GM23338 (cell line): ENCODE data around the gene C14orf93. TPM values are rescaled to one million over a fixed set of nuclear protein-coding genes. Genes with fewer than 3 reads are reported as not detected.

Experiments used
- ATAC-seq: fragments of 200-7000 bp; cut with Tn5 transposase; 3 replicates; pipeline ENCODE4 v1.9.1; 2020
- DNase-seq: peaks from one replicate; pipeline ENCODE4 v3.0.0-alpha.2; 2015; ENCODE audit warnings: low spot score
- H2AFZ ChIP-seq: fragments of 200-600 bp; sonication (generic); 2 replicates; pipeline ENCODE4 v1.8.0; 2016; ENCODE audit warnings: antibody characterized with exemption, mild to moderate bottlenecking, moderate library complexity
- H3F3A ChIP-seq: fragments of 200-600 bp; sonication (generic); replicated peaks from 2 replicates; pipeline ENCODE4 v1.8.0; 2017; ENCODE audit warnings: antibody characterized with exemption, mixed run types, low read depth
- H3K27ac ChIP-seq: fragments of 200-600 bp; sonication (generic); 2 replicates; pipeline ENCODE4 v1.6.1; 2016; ENCODE audit warnings: low read depth
- H3K27me3 ChIP-seq: fragments of 200-600 bp; sonication (generic); 2 replicates; pipeline ENCODE4 v1.8.0; 2016; ENCODE audit warnings: mild to moderate bottlenecking, mixed run types, moderate library complexity; ENCODE audit not compliant: insufficient read depth
- H3K36me3 ChIP-seq: fragments of 200-600 bp; sonication (generic); 2 replicates; pipeline ENCODE4 v1.8.0; 2016; ENCODE audit warnings: mild to moderate bottlenecking; ENCODE audit not compliant: insufficient read depth
- H3K4me1 ChIP-seq: fragments of 200-600 bp; sonication (generic); 2 replicates; pipeline ENCODE4 v1.8.0; 2016; ENCODE audit warnings: mild to moderate bottlenecking, moderate library complexity; ENCODE audit not compliant: insufficient read depth
- H3K4me2 ChIP-seq: fragments of 200-600 bp; sonication (generic); 2 replicates; pipeline ENCODE4 v1.7.1; 2017; ENCODE audit warnings: mixed run types
- H3K4me3 ChIP-seq: fragments of 200-600 bp; sonication (generic); 2 replicates; pipeline ENCODE4 v1.6.1; 2016; ENCODE audit warnings: mixed run types
- H3K79me2 ChIP-seq: fragments of 200-600 bp; sonication (generic); replicated peaks from 2 replicates; pipeline ENCODE4 v1.8.0; 2017; ENCODE audit warnings: mild to moderate bottlenecking; ENCODE audit not compliant: insufficient read depth
- H3K9me2 ChIP-seq: fragments of 200-600 bp; sonication (generic); 2 replicates; pipeline ENCODE4 v1.8.0; 2017; ENCODE audit not compliant: insufficient read depth
- H4K20me1 ChIP-seq: fragments of 200-600 bp; sonication (generic); replicated peaks from 2 replicates; pipeline ENCODE4 v1.8.0; 2017; ENCODE audit warnings: mild to moderate bottlenecking; ENCODE audit not compliant: insufficient read depth
- H3K27ac Mint-ChIP-seq: 2 replicates; pipeline ENCODE4 v1.8.0; 2020; ENCODE audit warnings: inconsistent platforms, mild to moderate bottlenecking, moderate library complexity, mixed read lengths
- H3K27me3 Mint-ChIP-seq: 3 replicates; pipeline ENCODE4 v1.8.0; 2022; ENCODE audit warnings: low read depth, mild to moderate bottlenecking, moderate library complexity, mixed read lengths, inconsistent platforms; ENCODE audit not compliant: insufficient read depth, poor library complexity
- H3K36me3 Mint-ChIP-seq: 3 replicates; pipeline ENCODE4 v1.8.0; 2021; ENCODE audit warnings: low read depth, mild to moderate bottlenecking, inconsistent platforms, moderate library complexity, mixed read lengths
- H3K4me1 Mint-ChIP-seq: 3 replicates; pipeline ENCODE4 v1.8.0; 2020; ENCODE audit warnings: mild to moderate bottlenecking, inconsistent platforms, mixed read lengths
- H3K4me3 Mint-ChIP-seq: 3 replicates; pipeline ENCODE4 v1.8.0; 2021; ENCODE audit warnings: moderate library complexity, mild to moderate bottlenecking, inconsistent platforms, mixed read lengths
- H3K9me3 Mint-ChIP-seq: 3 replicates; pipeline ENCODE4 v1.8.0; 2020; ENCODE audit warnings: moderate library complexity, mild to moderate bottlenecking, inconsistent platforms, mixed read lengths
- CREB1 ChIP-seq: fragments of 250-450 bp; sonication (Bioruptor Pico); IDR thresholded peaks from 2 replicates; pipeline ENCODE4 v1.5.0; 2020; ENCODE audit warnings: low read depth, mild to moderate bottlenecking, moderate library complexity
- EZH2 ChIP-seq: fragments of 200-600 bp; sonication (generic); IDR thresholded peaks from one replicate; pipeline ENCODE4 v1.8.0; 2017; ENCODE audit warnings: antibody characterized with exemption, mild to moderate bottlenecking, low read depth; ENCODE audit not compliant: unreplicated experiment
- EZH2phosphoT487 ChIP-seq: fragments of 200-600 bp; sonication (generic); IDR thresholded peaks from one replicate; pipeline ENCODE4 v1.8.1; 2018; ENCODE audit warnings: antibody characterized with exemption; ENCODE audit not compliant: unreplicated experiment
- JUNB ChIP-seq: IDR thresholded peaks from one replicate; pipeline ENCODE4 v1.6.1; 2016; ENCODE audit warnings: antibody characterized with exemption; ENCODE audit not compliant: unreplicated experiment
- NANOG ChIP-seq: IDR thresholded peaks from 2 replicates; pipeline ENCODE4 v1.6.1; 2016; ENCODE audit warnings: antibody characterized with exemption, borderline replicate concordance
- POLR2AphosphoS5 ChIP-seq: IDR thresholded peaks from 2 replicates; pipeline ENCODE4 v1.6.1; 2016; ENCODE audit warnings: antibody characterized with exemption, low read depth
- STAT1 ChIP-seq: IDR thresholded peaks from one replicate; pipeline ENCODE4 v1.6.1; 2016; ENCODE audit warnings: antibody characterized with exemption; ENCODE audit not compliant: unreplicated experiment
- ZNF114 ChIP-seq: fragments of 250-450 bp; sonication (Bioruptor Pico); IDR thresholded peaks from 2 replicates; pipeline ENCODE4 v1.5.0; 2020; ENCODE audit warnings: mild to moderate bottlenecking, moderate library complexity
- ZNF331 ChIP-seq: fragments of 250-450 bp; sonication (Bioruptor Pico); IDR thresholded peaks from 2 replicates; pipeline ENCODE4 v1.5.0; 2020; ENCODE audit warnings: low read depth, mild to moderate bottlenecking, moderate library complexity
- polyA plus RNA-seq: library from polyadenylated mRNA; unstranded; fragments of >200 nt; fragmentation: Nextera tagmentation; extraction: Ambion mirVana; gene quantifications from 2 replicates; pipeline ENCODE4 v1.2.1, GENCODE V29; 2016
- total RNA-seq: library from RNA; depleted of rRNA; stranded (reverse); fragments of >200 nt; shearing (Covaris generic); gene quantifications from 2 replicates; pipeline ENCODE4 v1.2.3, GENCODE V29; 2014
- TF ChIP-seq, protein P1 (sequence below), 2 experiments: fragments of 200-600 bp in 1 of 2; sonication (generic) in 1 of 2; conservative IDR thresholded peaks; 2 replicates each; pipeline versions ENCODE4 v1.5.1 to v1.6.1; 2016 to 2017; ENCODE audit warnings: antibody characterized with exemption in 2 of 2, low read depth in 2 of 2, mild to moderate bottlenecking in 2 of 2, moderate library complexity in 1 of 2
- TF ChIP-seq, protein P2 (sequence below): fragments of 250-450 bp; sonication (Bioruptor Pico); IDR thresholded peaks from 2 replicates; pipeline ENCODE4 v1.5.0; 2020; ENCODE audit warnings: mild to moderate bottlenecking, moderate library complexity
- TF ChIP-seq, protein P3 (sequence below): IDR thresholded peaks from one replicate; pipeline ENCODE4 v1.6.1; 2018; ENCODE audit warnings: antibody characterized with exemption; ENCODE audit not compliant: unreplicated experiment
- TF ChIP-seq, protein P4 (sequence below): IDR thresholded peaks from 2 replicates; pipeline ENCODE4 v1.6.1; 2016; ENCODE audit warnings: antibody characterized with exemption

Gene C14orf93
- total and polyA plus RNA-seq, 2 experiments from 2014 or later, result 3.5 to 11.7 TPM

DNA sequence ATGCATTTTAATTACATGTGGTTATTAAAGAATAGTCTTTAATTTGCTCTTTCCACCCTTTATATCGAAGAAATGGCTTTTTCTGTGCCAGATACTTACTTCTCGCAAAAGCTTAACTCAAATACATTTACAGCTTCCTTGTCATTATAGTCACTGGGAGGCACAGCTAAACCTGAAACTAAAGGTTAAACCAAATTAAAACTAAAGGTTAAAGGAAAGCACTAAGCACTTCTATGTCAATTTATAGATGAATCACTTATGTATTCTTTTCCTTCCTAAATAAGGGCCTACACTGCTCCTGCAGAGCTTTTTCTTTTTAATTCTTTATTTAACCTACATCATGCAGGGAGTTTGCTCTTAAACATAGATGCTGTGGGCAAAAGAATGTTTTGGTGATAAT lies 9.1 kb downstream of the C14orf93 start:
- no peak overlapping the region for H3K4me3 Mint-ChIP-seq
- no peaks in the 10 kb centered on the region for H3K36me3 Mint-ChIP-seq

More for the DNA sequence above, 9.1 kb downstream of the C14orf93 start:
- H3K27me3 Mint-ChIP-seq, result peaks cover 4% of the 10 kb centered on the region
- ATAC-seq (no peak), DNase-seq (no peak)
- Histone ChIP-seq H3F3A (0 out of 2 replicates have a peak, but pooled peaks cover 4% of the 10 kb centered on the region), H4K20me1 (no peaks in the 10 kb centered on the region), H3K27me3 (no peaks in the 10 kb centered on the region), H3K79me2 (no peaks in the 10 kb centered on the region), H2AFZ (no peak overlapping the region), H3K4me1 (0 out of 2 replicates have a peak, but pooled peaks cover 3% of the 10 kb centered on the region), H3K4me2 (no peak overlapping the region), H3K27ac (no peak overlapping the region), H3K9me2 (no peaks in the 10 kb centered on the region), H3K4me3 (no peak overlapping the region), H3K36me3 (no peaks in the 10 kb centered on the region)
- H3K27ac Mint-ChIP-seq, result no peak overlapping the region
- no peaks in the 10 kb centered on the region for H3K9me3 Mint-ChIP-seq
- TF ChIP-seq, protein P1, sequence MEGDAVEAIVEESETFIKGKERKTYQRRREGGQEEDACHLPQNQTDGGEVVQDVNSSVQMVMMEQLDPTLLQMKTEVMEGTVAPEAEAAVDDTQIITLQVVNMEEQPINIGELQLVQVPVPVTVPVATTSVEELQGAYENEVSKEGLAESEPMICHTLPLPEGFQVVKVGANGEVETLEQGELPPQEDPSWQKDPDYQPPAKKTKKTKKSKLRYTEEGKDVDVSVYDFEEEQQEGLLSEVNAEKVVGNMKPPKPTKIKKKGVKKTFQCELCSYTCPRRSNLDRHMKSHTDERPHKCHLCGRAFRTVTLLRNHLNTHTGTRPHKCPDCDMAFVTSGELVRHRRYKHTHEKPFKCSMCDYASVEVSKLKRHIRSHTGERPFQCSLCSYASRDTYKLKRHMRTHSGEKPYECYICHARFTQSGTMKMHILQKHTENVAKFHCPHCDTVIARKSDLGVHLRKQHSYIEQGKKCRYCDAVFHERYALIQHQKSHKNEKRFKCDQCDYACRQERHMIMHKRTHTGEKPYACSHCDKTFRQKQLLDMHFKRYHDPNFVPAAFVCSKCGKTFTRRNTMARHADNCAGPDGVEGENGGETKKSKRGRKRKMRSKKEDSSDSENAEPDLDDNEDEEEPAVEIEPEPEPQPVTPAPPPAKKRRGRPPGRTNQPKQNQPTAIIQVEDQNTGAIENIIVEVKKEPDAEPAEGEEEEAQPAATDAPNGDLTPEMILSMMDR (conservative IDR thresholded peaks at IDR 0.05; ENCODE audit: low read depth in 2 of 2), result no peak
- no peak for TF ChIP-seq EZH2phosphoT487
- no peak for TF ChIP-seq ZNF114 (CRISPR knock-in tag)
- TF ChIP-seq CREB1 (CRISPR knock-in tag), result no peak
- no peak for TF ChIP-seq STAT1
- TF ChIP-seq, protein P2, sequence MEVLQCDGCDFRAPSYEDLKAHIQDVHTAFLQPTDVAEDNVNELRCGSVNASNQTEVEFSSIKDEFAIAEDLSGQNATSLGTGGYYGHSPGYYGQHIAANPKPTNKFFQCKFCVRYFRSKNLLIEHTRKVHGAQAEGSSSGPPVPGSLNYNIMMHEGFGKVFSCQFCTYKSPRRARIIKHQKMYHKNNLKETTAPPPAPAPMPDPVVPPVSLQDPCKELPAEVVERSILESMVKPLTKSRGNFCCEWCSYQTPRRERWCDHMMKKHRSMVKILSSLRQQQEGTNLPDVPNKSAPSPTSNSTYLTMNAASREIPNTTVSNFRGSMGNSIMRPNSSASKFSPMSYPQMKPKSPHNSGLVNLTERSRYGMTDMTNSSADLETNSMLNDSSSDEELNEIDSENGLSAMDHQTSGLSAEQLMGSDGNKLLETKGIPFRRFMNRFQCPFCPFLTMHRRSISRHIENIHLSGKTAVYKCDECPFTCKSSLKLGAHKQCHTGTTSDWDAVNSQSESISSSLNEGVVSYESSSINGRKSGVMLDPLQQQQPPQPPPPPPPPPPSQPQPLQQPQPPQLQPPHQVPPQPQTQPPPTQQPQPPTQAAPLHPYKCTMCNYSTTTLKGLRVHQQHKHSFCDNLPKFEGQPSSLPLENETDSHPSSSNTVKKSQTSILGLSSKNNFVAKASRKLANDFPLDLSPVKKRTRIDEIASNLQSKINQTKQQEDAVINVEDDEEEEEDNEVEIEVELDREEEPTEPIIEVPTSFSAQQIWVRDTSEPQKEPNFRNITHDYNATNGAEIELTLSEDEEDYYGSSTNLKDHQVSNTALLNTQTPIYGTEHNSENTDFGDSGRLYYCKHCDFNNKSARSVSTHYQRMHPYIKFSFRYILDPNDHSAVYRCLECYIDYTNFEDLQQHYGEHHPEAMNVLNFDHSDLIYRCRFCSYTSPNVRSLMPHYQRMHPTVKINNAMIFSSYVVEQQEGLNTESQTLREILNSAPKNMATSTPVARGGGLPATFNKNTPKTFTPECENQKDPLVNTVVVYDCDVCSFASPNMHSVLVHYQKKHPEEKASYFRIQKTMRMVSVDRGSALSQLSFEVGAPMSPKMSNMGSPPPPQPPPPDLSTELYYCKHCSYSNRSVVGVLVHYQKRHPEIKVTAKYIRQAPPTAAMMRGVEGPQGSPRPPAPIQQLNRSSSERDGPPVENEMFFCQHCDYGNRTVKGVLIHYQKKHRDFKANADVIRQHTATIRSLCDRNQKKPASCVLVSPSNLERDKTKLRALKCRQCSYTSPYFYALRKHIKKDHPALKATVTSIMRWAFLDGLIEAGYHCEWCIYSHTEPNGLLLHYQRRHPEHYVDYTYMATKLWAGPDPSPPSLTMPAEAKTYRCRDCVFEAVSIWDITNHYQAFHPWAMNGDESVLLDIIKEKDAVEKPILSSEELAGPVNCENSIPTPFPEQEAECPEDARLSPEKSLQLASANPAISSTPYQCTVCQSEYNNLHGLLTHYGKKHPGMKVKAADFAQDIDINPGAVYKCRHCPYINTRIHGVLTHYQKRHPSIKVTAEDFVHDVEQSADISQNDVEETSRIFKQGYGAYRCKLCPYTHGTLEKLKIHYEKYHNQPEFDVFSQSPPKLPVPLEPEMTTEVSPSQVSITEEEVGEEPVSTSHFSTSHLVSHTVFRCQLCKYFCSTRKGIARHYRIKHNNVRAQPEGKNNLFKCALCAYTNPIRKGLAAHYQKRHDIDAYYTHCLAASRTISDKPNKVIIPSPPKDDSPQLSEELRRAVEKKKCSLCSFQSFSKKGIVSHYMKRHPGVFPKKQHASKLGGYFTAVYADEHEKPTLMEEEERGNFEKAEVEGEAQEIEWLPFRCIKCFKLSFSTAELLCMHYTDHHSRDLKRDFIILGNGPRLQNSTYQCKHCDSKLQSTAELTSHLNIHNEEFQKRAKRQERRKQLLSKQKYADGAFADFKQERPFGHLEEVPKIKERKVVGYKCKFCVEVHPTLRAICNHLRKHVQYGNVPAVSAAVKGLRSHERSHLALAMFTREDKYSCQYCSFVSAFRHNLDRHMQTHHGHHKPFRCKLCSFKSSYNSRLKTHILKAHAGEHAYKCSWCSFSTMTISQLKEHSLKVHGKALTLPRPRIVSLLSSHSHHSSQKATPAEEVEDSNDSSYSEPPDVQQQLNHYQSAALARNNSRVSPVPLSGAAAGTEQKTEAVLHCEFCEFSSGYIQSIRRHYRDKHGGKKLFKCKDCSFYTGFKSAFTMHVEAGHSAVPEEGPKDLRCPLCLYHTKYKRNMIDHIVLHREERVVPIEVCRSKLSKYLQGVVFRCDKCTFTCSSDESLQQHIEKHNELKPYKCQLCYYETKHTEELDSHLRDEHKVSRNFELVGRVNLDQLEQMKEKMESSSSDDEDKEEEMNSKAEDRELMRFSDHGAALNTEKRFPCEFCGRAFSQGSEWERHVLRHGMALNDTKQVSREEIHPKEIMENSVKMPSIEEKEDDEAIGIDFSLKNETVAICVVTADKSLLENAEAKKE (CRISPR knock-in tag), result no peak
- TF ChIP-seq POLR2AphosphoS5, result no peak
- TF ChIP-seq NANOG, result no peak
- TF ChIP-seq EZH2, result no peak
- TF ChIP-seq, protein P3, sequence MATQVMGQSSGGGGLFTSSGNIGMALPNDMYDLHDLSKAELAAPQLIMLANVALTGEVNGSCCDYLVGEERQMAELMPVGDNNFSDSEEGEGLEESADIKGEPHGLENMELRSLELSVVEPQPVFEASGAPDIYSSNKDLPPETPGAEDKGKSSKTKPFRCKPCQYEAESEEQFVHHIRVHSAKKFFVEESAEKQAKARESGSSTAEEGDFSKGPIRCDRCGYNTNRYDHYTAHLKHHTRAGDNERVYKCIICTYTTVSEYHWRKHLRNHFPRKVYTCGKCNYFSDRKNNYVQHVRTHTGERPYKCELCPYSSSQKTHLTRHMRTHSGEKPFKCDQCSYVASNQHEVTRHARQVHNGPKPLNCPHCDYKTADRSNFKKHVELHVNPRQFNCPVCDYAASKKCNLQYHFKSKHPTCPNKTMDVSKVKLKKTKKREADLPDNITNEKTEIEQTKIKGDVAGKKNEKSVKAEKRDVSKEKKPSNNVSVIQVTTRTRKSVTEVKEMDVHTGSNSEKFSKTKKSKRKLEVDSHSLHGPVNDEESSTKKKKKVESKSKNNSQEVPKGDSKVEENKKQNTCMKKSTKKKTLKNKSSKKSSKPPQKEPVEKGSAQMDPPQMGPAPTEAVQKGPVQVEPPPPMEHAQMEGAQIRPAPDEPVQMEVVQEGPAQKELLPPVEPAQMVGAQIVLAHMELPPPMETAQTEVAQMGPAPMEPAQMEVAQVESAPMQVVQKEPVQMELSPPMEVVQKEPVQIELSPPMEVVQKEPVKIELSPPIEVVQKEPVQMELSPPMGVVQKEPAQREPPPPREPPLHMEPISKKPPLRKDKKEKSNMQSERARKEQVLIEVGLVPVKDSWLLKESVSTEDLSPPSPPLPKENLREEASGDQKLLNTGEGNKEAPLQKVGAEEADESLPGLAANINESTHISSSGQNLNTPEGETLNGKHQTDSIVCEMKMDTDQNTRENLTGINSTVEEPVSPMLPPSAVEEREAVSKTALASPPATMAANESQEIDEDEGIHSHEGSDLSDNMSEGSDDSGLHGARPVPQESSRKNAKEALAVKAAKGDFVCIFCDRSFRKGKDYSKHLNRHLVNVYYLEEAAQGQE, result no peak
- TF ChIP-seq, protein P4, sequence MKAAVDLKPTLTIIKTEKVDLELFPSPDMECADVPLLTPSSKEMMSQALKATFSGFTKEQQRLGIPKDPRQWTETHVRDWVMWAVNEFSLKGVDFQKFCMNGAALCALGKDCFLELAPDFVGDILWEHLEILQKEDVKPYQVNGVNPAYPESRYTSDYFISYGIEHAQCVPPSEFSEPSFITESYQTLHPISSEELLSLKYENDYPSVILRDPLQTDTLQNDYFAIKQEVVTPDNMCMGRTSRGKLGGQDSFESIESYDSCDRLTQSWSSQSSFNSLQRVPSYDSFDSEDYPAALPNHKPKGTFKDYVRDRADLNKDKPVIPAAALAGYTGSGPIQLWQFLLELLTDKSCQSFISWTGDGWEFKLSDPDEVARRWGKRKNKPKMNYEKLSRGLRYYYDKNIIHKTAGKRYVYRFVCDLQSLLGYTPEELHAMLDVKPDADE, result no peak
- TF ChIP-seq JUNB, result no peak
- no peak for TF ChIP-seq ZNF331 (CRISPR knock-in tag)
- peaks cover 7% of the 10 kb centered on the region for H3K4me1 Mint-ChIP-seq
